Measurements from ENCODE around the gene ABRACL.
A peak's percentile ranks its signal among the peaks of the same experiment; 100 is the strongest.
"Not testable (repeated sequence)": the region's sequence is repeated elsewhere in the genome, so short reads cannot be mapped to it uniquely, and the experiment has no call there.

The ABRACL gene

GRCh38 chr6:139028658-139029469 lies at the start of gene ABRACL:
Gene ABRACL, plus strand, starts transcription at chr6:139028745. Its CDS starts 5,416 bp downstream, at chr6:139034161.
- peak; percentile 70 for DNase-seq

DNA sequence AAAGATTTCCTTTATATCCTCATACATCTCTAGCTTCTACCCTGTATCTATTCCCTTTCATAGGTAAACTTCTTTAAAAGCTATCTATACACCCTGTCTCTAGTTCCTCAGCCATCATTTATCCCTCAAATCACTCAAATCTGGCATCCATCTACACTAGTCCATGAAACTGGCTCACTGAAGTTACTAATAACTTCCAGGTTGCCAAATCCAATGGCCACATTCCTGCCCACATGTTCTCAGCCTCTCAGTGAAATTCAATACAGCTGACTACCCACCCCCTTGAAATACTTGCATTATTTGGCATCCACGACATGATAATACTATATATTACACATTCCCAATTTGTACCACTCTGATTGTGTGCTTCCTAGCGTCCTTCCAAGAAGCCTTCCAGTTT lies 49.2 kb upstream of the ABRACL start:
- peak; percentile 62 for DNase-seq

DNA sequence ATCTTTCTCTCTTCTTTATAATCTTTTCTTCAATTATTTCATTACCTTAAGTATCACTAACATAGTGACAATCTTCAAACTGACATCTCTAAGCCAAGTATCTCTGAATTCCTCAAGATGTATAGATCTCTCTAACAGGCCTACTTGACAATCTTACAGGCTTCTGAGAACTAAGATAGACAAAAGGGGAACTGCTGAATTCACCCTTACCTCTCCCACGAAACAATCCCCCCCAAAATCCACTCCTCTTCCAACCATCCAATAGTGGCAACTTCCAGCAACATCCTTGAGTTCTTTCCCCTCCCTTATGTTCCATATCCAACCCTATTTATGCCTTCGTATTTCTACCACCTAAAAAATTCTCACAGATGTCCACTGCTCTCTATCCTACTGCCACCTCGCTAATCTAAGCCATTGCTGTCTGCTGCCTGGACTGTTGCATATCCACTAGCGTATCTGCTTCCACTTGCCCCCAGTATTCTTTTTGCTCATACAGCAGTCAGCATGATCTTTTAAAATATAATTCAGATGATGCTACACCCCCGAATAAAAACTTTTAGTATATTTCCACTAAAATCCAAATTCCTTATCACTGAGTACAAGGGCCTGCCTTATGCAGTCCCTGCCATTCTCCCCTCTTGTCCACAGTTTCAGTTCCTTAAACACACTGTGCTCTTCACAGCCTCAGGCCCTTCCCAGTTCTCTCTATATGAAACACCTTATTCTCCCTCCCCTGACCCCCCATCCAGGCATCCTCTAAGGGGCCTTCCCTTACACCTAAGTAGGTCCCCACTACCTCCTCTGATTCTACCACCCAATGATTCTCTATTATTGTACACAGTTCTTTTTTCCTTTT lies 48.5 kb upstream of the ABRACL start:
- DNase-seq = no peak

DNA sequence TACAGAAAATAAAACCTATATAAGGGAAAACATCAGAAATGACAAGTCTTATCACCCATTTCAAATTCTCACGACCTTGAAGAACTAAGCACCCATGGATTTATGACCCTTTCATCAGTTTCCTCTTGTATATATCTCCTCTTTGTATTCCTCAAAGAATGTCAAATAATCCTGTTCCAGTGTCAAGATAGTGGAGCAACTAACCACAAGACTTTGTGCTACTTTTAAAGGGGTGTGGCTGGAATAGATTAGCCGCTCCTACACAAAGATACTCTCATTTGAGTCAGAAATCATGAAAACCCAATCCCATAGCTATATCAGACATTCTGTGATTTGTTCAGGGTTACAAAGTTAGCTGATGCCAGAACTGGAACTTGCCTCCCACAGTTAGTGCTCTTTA lies 47.1 kb upstream of the ABRACL start:
- peak; percentile 24 for DNase-seq

GRCh38 chr6:138986578-138986977 lies 42.0 kb upstream of the ABRACL start:
- DNase-seq = no peak

DNA sequence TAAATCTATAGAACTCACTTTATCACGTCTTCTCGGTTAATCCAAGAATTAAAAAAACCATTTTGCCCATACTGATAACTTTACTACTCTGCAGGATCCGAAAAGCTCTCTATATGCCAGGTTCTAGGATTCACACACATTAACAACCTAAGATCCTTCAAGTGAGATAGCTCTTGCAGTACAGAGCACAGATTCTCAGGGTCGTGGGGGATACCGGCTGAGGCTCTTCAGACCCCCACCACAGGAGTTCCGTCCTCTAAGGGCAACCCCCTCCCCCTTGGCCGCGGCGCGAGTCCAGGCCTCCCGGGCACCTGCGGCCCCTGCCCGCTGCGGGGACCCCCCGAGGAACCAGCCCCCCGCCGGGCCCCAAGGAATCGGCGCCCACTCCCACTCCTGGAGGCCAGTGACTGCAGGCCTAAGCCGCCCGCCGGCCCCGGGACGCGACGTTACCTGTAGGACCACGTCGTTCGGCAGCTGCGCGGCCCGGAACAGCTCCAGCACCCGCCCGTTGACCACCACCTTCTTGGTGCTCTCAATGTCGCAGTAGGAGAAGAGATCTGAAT lies 41.4 kb upstream of the ABRACL start:
- no peak for DNase-seq

- peak; percentile 92 for DNase-seq
Measured at GRCh38 chr6:138987643-138988468, 40.7 kb upstream of the ABRACL start, which contains the start of gene REPS1. Gene REPS1, minus strand, starts transcription at chr6:138988253. Its CDS starts 571 bp downstream, at chr6:138987682.

- DNase-seq = no peak
Measured at GRCh38 chr6:138988469-138988834, 40.1 kb upstream of the ABRACL start.

- no peak for DNase-seq
Measured at GRCh38 chr6:138989098-138989983, 39.2 kb upstream of the ABRACL start.

DNA sequence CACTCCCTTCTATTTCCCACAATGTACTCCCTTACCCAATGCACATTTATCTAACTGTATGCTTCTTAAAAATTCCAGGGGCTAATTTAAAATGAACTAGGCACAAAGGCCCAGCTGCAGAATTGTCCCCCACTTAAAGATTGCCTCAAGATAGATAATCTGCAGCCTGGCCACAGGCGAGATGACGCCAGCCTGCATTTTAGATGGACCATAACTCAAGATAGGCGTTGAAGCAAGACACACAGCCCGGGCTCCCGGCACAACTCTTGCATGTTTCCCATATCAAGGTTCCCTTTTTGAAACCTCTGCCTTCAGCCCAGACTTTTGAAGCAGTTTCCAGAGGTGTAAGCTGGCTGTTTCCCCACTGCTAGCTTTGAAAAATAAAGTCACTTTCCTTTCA lies 37.3 kb upstream of the ABRACL start:
- DNase-seq = no peak

DNA sequence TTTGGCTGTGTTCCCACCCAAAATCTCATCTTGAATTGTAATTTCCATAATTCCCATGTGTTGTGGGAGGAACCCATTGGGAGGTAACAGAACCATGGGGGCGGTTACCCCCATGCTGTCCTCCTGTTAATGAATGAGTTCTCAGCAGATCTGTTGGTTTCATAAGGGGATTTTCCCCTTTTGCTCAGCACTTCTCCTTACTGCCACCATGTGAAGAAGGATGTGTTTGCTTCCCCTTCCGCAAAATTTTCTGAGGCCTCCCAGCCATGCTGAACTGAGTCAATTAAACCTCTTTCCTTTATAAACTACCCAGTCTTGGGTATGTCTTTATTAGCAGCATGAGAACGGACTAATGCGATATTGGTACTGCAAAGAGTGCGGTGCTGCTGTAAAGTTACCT lies 35.6 kb upstream of the ABRACL start:
- DNase-seq = not testable (repeated sequence)

- not testable (repeated sequence) for DNase-seq
Measured at GRCh38 chr6:138993410-138993809, 35.1 kb upstream of the ABRACL start.

DNA sequence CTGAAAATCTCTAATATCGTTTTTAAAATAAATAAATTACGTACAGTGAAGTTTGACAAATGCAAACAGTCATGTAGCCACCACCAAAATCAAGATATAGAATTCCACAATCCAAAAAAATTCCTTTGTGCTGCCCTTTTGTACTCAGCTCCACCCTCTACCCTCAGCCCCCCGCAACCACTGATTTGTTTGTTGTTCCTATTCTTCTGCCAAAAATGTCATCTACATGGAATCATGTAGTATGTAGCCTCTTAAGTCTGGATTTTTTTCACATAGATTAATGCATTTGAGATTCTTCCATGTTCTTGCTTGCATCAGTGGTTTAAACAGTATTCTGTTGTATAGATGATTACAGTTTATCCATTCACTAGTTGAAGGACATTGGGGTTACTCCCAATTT lies 32.0 kb upstream of the ABRACL start:
- no peak for DNase-seq

DNA sequence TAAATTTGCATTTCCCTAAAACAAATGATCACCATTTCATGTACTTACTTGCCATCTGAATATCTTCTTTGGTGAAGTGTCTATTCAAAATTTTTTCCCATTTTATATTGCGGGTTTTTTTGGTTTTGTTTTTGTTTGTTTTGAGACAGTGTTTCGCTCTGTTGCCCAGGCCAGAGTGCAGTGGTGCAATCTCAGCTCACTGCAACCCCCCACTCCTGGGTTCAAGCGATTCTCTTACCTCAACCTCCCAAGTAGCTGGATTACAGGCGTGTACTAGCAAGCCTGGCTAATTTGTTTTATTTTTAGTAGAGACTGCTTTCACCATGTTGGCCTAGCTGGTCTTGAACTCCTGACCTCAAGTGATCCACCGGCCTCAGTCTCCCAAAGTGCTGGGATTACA lies 31.4 kb upstream of the ABRACL start:
- DNase-seq = no peak

GRCh38 chr6:138999949-139000725 lies 28.4 kb upstream of the ABRACL start:
- peak; percentile 59 for DNase-seq

GRCh38 chr6:139003751-139004150 lies 24.8 kb upstream of the ABRACL start:
- no peak for DNase-seq

- no peak for DNase-seq
Measured at GRCh38 chr6:139006477-139006876, 22.1 kb upstream of the ABRACL start.

- no peak for DNase-seq
Measured at GRCh38 chr6:139007428-139007827, 21.1 kb upstream of the ABRACL start.

DNA sequence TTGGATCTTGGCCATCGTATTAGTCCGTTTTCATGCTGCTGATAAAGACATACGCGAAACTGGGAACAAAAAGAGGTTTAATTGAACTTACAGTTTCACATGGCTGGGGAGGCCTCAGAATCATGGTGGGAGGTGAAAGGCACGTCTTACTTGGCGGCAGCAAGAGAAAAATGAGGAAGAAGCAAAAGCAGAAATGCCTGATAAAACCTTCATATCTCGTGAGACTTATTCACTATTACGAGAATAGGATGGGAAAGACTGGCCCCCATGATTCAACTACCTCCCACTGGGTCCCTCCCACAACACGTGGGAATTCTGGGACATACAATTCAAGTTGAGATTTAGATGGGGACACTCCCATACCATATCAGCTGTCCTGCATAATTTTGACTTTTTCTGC lies 20.4 kb upstream of the ABRACL start:
- no peak for DNase-seq

- DNase-seq = no peak
Measured at GRCh38 chr6:139010674-139011073, 17.9 kb upstream of the ABRACL start.

- DNase-seq = no peak
Measured at GRCh38 chr6:139011980-139012379, 16.6 kb upstream of the ABRACL start.
